Placental pericyte (primary cell): ENCODE data around the gene PITPNM3. TPM values are rescaled to one million over a fixed set of nuclear protein-coding genes. Genes with fewer than 3 reads are reported as not detected.

Experiments
- small RNA-seq: library from RNA; depleted of rRNA; stranded (forward); fragments of <200 nt; gene quantifications from one replicate; pipeline ENCODE3, GENCODE V24; 2012; ENCODE audit warnings: low replicate concordance
- total RNA-seq: library from RNA; depleted of rRNA; stranded (reverse); fragments of >200 nt; gene quantifications from 2 replicates; pipeline ENCODE4 v1.2.3, GENCODE V29; 2012

Gene PITPNM3
- total RNA-seq: 0.43 and 0.44 TPM in 2 replicates

DNA sequence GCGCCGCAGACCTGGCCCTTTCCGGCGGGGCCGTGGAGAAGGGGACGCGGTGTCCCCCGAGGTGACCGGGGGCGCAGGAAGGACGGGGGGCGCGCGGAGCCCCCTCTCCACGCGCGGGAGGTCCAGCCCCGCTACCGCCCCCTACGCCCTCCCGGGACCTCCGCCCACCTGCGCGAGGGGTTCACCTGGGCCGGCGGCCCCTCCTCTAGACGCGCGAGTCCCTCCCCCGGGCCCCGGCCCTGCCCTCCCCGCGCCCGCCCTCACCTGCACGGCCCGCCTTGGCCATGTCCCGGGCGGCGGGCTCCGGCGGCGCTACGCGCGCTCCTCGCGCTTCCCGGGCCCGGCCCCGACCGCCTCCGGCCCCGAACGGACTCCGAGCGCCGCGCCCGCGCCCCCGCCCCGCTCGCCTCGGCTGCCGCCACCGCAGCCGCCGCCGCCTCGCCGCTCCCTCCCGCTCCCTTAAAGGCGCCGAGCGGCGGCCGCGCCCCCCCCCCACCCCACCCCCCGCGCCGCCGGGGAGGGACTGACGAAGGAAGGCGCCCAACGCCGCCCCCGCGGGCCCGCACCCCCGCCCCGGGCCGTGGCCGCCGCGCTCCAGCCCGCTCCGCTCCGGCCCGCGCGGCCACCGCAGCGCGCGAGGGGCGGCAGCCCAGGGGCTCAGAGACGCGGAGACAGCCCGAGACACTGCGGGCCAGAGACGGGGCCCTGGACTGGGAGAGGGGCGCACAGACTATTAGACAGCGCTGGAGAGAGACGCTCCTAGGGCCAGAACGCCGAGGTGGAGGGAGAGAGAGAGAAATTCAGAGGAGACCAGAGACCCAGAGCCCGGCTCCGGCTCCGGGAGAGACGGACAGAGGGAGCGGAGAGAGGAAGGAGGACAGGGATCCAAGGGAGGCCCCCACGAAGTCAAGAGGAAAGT, at the start of gene PITPNM3:
Gene PITPNM3, minus strand, starts transcription at position 435 of the 919 bp plus-strand sequence. Its CDS starts 149 bp downstream, at position 286.

DNA sequence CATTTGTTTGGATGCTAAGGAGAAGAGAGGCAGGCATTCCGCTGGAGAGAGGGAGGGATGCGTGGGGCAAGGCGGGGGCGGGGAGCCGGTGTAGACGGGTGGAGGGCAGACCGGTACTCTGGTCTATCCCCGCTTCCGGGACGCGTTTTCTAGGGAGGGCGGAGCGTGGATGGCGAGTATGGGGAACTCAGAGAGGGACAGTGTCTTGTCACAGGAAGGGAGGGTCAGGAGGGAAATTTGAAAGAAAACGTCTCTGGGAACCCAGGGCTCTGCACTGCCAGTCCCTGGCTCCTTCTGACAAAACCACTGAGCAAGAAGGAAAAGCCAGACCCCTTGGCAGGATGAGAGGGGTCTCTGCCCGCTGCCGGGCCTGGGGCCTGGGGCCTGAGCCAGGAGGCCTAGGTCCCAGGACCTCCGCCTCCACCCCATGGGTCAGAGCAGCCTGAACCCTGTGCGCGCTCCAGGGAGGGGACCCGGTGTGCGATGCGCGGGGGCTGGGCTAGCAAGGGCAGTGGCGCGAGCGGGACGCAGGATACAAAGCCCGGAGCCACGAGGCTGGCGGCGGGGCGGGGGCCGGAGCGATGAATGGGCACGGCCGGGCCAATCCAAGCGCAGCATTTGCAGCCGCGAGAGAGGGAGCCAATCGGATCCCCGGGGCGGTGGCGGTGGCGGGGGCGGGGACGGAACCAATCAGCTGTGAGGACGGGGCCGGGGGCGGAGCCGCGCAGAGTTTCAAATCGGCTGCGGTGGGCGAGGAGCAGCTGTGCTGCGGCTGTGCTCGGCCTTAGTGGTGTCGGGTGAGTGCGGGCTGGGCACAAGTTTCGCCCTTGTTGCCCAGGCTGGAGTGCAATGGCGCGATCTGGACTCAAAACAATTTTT, 112.4 kb downstream of the PITPNM3 start, which contains the start of gene PIMREG:
Gene PIMREG, plus strand, starts transcription at position 764 of the 879 bp plus-strand sequence. CDS start 656 bp downstream, outside the sequence.

GRCh38 chr17:6435051-6435450, 121.3 kb downstream of the PITPNM3 start, which contains the start of gene AIPL1:
Gene AIPL1, minus strand, starts transcription at chr17:6435121. Its CDS starts 17 bp downstream, at chr17:6435104.

Small RNA genes within 50 kb of the gene (small RNA-seq; reads per million reads assigned to genes)
- gene RF00017 (not detected), gene RNA5SP435 (0.59 reads per million, percentile 24 among the genes with 10 or more reads in this experiment)

Other genes starting within 250 kb of the PITPNM3 start
- not detected in 2 replicates for gene AIPL1, start 121.4 kb downstream of the PITPNM3 start, total RNA-seq
- gene PIMREG, start 112.1 kb downstream of the PITPNM3 start, total RNA-seq: 0.22 and 24.6 TPM in 2 replicates
- 17.1 and 17.3 TPM in 2 replicates for gene KIAA0753, start 84.2 kb upstream of the PITPNM3 start, total RNA-seq
- gene TXNDC17, start 84.5 kb upstream of the PITPNM3 start, total RNA-seq: 47.3 and 68.9 TPM in 2 replicates
- 7.2 and 8.4 TPM in 2 replicates for gene MED31, start 95.0 kb upstream of the PITPNM3 start, total RNA-seq
- gene C17orf100, start 95.2 kb upstream of the PITPNM3 start, total RNA-seq: 1.1 TPM in 1 of 2 replicates, not detected in the other
- gene SLC13A5, start 156.8 kb upstream of the PITPNM3 start, total RNA-seq: under 0.01 TPM in 1 of 2 replicates, not detected in the other
- 41.4 and 108 TPM in 2 replicates for gene XAF1, start 199.5 kb upstream of the PITPNM3 start, total RNA-seq
- gene FBXO39, start 219.7 kb upstream of the PITPNM3 start, total RNA-seq: 0.22 TPM in 1 of 2 replicates, not detected in the other